ENCODE data around the gene IFFO2.

DNA sequence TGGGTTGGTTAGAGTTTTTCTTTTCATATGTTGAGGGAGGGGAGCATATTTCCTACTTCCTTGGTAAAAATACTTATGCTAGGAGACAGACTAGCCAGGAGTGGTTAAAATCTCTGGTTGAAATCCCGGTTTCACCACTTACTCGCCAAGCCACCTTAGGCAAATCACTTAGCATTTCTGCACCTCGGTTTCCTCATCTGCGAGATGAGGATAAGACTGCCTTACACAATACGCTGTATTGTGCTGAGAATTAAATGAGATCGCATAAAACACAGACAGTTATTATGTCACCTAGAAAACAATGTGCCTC is 1.4 kb downstream of the IFFO2 start:
- no peak for TF ChIP-seq PRPF4 (IDR thresholded peaks at IDR 0.05; ENCODE audit: low read depth, low read length, poor library complexity, severe bottlenecking)
- TF ChIP-seq, protein P1, sequence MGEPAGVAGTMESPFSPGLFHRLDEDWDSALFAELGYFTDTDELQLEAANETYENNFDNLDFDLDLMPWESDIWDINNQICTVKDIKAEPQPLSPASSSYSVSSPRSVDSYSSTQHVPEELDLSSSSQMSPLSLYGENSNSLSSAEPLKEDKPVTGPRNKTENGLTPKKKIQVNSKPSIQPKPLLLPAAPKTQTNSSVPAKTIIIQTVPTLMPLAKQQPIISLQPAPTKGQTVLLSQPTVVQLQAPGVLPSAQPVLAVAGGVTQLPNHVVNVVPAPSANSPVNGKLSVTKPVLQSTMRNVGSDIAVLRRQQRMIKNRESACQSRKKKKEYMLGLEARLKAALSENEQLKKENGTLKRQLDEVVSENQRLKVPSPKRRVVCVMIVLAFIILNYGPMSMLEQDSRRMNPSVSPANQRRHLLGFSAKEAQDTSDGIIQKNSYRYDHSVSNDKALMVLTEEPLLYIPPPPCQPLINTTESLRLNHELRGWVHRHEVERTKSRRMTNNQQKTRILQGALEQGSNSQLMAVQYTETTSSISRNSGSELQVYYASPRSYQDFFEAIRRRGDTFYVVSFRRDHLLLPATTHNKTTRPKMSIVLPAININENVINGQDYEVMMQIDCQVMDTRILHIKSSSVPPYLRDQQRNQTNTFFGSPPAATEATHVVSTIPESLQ (CRISPR knock-in tag; conservative IDR thresholded peaks at IDR 0.05), result no peak
- TF ChIP-seq BHLHE40 (IDR thresholded peaks at IDR 0.05; ENCODE audit: low read length), result no peak
- TF ChIP-seq HMGA1 (CRISPR knock-in tag; conservative IDR thresholded peaks at IDR 0.05), result no peak
- TF ChIP-seq FOXA1 (IDR thresholded peaks at IDR 0.05), result no peak
- no peak for TF ChIP-seq FOXA1 (CRISPR knock-in tag; IDR thresholded peaks at IDR 0.05)
- TF ChIP-seq TAF1 (CRISPR knock-in tag; IDR thresholded peaks at IDR 0.05), result no peak
- no peak for TF ChIP-seq ZFP37 (CRISPR knock-in tag; IDR thresholded peaks at IDR 0.05; ENCODE audit: borderline replicate concordance)
- no peak for TF ChIP-seq ZNF850 (CRISPR knock-in tag; conservative IDR thresholded peaks at IDR 0.05)
